K562 (cell line): ENCODE results near the gene ACTN3. TPM values are rescaled to one million over a fixed set of nuclear protein-coding genes. Genes with fewer than 3 reads are reported as not detected.
A peak's percentile ranks its signal among the peaks of the same experiment; 100 is the strongest.

Experiments
- ATAC-seq: fragments of 200-7000 bp; cut with Tn5 transposase; 3 replicates; pipeline ENCODE4 v1.9.1; 2020; ENCODE audit warnings: moderate library complexity
- BruUV-seq: library from RNA; stranded (reverse); fragments of 400-500 nt; replicated peaks from 2 replicates; lab custom pipeline; 2021; lab: Mats Ljungman, UMichigan
- CTCF ChIA-PET: fragments of 300-600 bp; formaldehyde crosslinking; extraction: SDS; loops from one replicate; lab custom pipeline; 2021; ENCODE audit warnings: low intra/inter-chr PET ratio; lab: Yijun Ruan, JAX
- POLR2A ChIA-PET: fragments of 300-600, 350-650 bp; sonication (Branson Sonifier 250); formaldehyde crosslinking; extraction: SDS; loops from one replicate; lab custom pipeline; 2021; ENCODE audit warnings: antibody characterized with exemption, inconsistent platforms; lab: Yijun Ruan, JAX
- DNase-seq, 4 experiments: peaks; one replicate each; pipeline versions ENCODE4 v3.0.0 to v3.0.0-alpha.2; 2011 to 2018; ENCODE audit warnings: low spot score in 3 of 4, mixed read lengths in 3 of 4; ENCODE audit errors: extremely low read depth in 1 of 4
- FAIRE-seq: peaks from 2 replicates; lab custom pipeline; 2011; peaks lifted over from hg19 to GRCh38; lab: Jason Lieb, UNC
- H2AFZ ChIP-seq: 2 replicates; pipeline ENCODE4 v1.6.0; 2011; ENCODE audit warnings: low read depth, low read length, control low read depth, inconsistent platforms
- H3K27ac ChIP-seq: fragments of 200-600 bp; 3 replicates; pipeline ENCODE4 v1.8.0; 2011; ENCODE audit warnings: low read depth, mild to moderate bottlenecking, control low read depth, inconsistent platforms, low read length, moderate library complexity, mixed read lengths; ENCODE audit errors: extremely low read depth
- H3K27me3 ChIP-seq, 2 experiments: fragments of 300-600 bp in 1 of 2; 2 replicates in 1 of 2; 3 replicates in 1 of 2; pipeline versions ENCODE4 v1.6.0 to v1.8.0; 2011; ENCODE audit warnings: inconsistent platforms in 2 of 2, low read length in 2 of 2, mild to moderate bottlenecking in 1 of 2, mixed read lengths in 1 of 2, moderate library complexity in 1 of 2; ENCODE audit not compliant: control insufficient read depth in 2 of 2, insufficient read depth in 2 of 2
- H3K36me3 ChIP-seq: fragments of 300-600 bp; 3 replicates; pipeline ENCODE4 v1.8.0; 2011; ENCODE audit warnings: mild to moderate bottlenecking, low read length, inconsistent platforms; ENCODE audit not compliant: control insufficient read depth, insufficient read depth
- H3K4me1 ChIP-seq, 2 experiments: fragments of 200-600 bp in 1 of 2; replicated peaks in 1 of 2; 2 replicates in 1 of 2; 3 replicates in 1 of 2; pipeline versions ENCODE4 v1.5.1 to v1.8.0; 2011; ENCODE audit warnings: inconsistent platforms in 2 of 2, low read length in 2 of 2, mild to moderate bottlenecking in 1 of 2, mixed read lengths in 1 of 2, moderate library complexity in 1 of 2; ENCODE audit not compliant: control insufficient read depth in 2 of 2, insufficient read depth in 2 of 2
- H3K4me2 ChIP-seq: 2 replicates; pipeline ENCODE4 v1.6.1; 2011; ENCODE audit warnings: low read length, control low read depth, inconsistent platforms, mixed read lengths; ENCODE audit not compliant: insufficient read depth
- H3K4me3 ChIP-seq: fragments of 200-600 bp; sonication (generic), shearing (Covaris generic); 2 replicates; pipeline ENCODE4 v1.5.1; 2016; ENCODE audit warnings: control low read depth, inconsistent platforms
- H3K79me2 ChIP-seq: fragments of 200-600 bp; 3 replicates; pipeline ENCODE4 v1.8.0; 2011; ENCODE audit warnings: low read length, inconsistent platforms; ENCODE audit not compliant: control insufficient read depth, insufficient read depth
- H3K9ac ChIP-seq, 2 experiments: 2 replicates each; pipeline versions ENCODE4 v1.6.0 to v1.6.1; 2011; ENCODE audit warnings: low read depth in 2 of 2, low read length in 2 of 2, control low read depth in 1 of 2, inconsistent platforms in 1 of 2, mild to moderate bottlenecking in 1 of 2, mixed read lengths in 1 of 2; ENCODE audit not compliant: insufficient read depth in 1 of 2
- H3K9me1 ChIP-seq: one replicate; pipeline ENCODE4 v1.6.0; 2011; ENCODE audit warnings: inconsistent platforms, mild to moderate bottlenecking, low read length, moderate library complexity; ENCODE audit not compliant: control insufficient read depth, insufficient read depth
- H3K9me3 ChIP-seq: replicated peaks from 2 replicates; pipeline ENCODE4 v1.5.1; 2011; ENCODE audit warnings: low read depth, low read length, inconsistent platforms; ENCODE audit not compliant: control insufficient read depth, insufficient read depth
- H4K20me1 ChIP-seq: replicated peaks from 2 replicates; pipeline ENCODE4 v1.6.1; 2011; ENCODE audit warnings: low read length, inconsistent platforms, mixed read lengths; ENCODE audit not compliant: control insufficient read depth, insufficient read depth
- MCM7 ChIP-seq, 2 experiments: fragments of 450-650 bp; IDR thresholded peaks; 2 replicates each; pipeline ENCODE4 v1.6.1; 2016 to 2018
- RBM25 ChIP-seq: fragments of 200-400 bp; formaldehyde crosslinking; IDR thresholded peaks from 2 replicates; pipeline ENCODE4 v1.6.1; 2018; ENCODE audit warnings: low read length, low read depth, moderate library complexity; ENCODE audit not compliant: severe bottlenecking
- TEAD4 ChIP-seq, 2 experiments: sonication (generic) in 1 of 2; formaldehyde crosslinking in 1 of 2; IDR thresholded peaks; 2 replicates each; pipeline versions ENCODE4 v1.6.1 to v1.8.0; 2012 to 2022; ENCODE audit warnings: borderline replicate concordance in 1 of 2, inconsistent platforms in 1 of 2, low read length in 1 of 2, mild to moderate bottlenecking in 1 of 2, missing genetic modification reagents in 1 of 2
- XRCC5 ChIP-seq: fragments of 200-400 bp; formaldehyde crosslinking; IDR thresholded peaks from 2 replicates; pipeline ENCODE4 v1.6.1; 2017; ENCODE audit warnings: low read depth, mild to moderate bottlenecking, low read length
- WGBS: fragments of 100-300 bp; shearing (Covaris generic); methylation state at CpG from one replicate; pipeline ENCODE4 v1.1.6; 2016; ENCODE audit warnings: low coverage, mixed read lengths; ENCODE audit not compliant: insufficient coverage; ENCODE audit errors: missing lambda C conversion rate; 5-methylcytosine and 5-hydroxymethylcytosine counted together
- in situ Hi-C: fragments of 300-500 bp; cut with MboI; formaldehyde crosslinking; loops from 4 replicates; pipeline ENCODE4 v1.15.0; 2018; ENCODE audit warnings: inconsistent platforms, mixed read lengths
- intact Hi-C: fragments of 100-400 bp; cut with micrococcal nuclease; formaldehyde crosslinking; loops from 2 replicates; pipeline ENCODE4 v1.14.2; 2022
- polyA plus RNA-seq, 8 experiments: library from polyadenylated mRNA; depleted of rRNA in 4 of 8; stranded (reverse) in 5 of 8; unstranded in 3 of 8; fragments of >200 nt; fragmentation: Nextera tagmentation in 2 of 8; fragmentation: Illumina TruSeq in 1 of 8; extraction: Ambion mirVana in 2 of 8; extraction: Trizol in 1 of 8; gene quantifications; 2 replicates each; pipeline versions ENCODE4 v1.2.1 to v1.2.3, GENCODE V29; 2011 to 2014; ENCODE audit warnings: inconsistent platforms in 1 of 8, missing spikeins in 1 of 8
- total RNA-seq, 7 experiments: library from RNA; depleted of rRNA in 6 of 7; stranded (reverse); fragments of >200 nt in 6 of 7; fragmentation: Illumina TruSeq in 2 of 7; extraction: Trizol in 2 of 7; gene quantifications; 2 replicates each; pipeline versions ENCODE4 v1.2.1 to v1.2.3, GENCODE V29; 2011 to 2021; ENCODE audit warnings: low replicate concordance in 1 of 7

ACTN3 gene
- total and polyA plus RNA-seq, 9 of the 15 experiments (the other 6 are each of a cell fraction or from before 2014, with no cell fraction given) = not detected

DNA sequence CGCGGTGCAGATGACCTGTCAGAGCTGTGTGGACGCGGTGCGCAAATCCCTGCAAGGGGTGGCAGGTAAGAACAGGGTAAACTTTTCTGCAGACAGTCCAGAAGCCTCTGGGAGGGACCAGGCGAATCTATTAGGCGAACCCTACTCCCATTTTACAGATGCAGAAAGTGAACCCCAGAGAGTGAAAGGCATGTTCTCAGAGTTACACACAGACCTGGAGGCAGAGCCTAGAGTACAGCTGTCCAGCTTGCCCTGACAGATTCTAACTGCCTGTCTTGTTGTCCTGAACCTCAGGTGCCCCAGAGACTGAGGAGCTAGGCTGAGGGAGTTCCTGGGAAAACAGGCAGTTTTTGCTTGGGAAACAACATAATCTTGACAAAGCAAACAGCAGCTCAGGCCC is 46.9 kb downstream of the ACTN3 start:
- TF ChIP-seq XRCC5 (no peak), RBM25 (peak; percentile 12), TEAD4 (IDR thresholded peaks at IDR 0.05; ENCODE audit: low read length) (no peak), TEAD4 (CRISPR knock-in tag; IDR thresholded peaks at IDR 0.05; ENCODE audit: borderline replicate concordance) (peak; percentile 4; the same call in 1 of the 2 replicates), MCM7 (IDR thresholded peaks at IDR 0.05) (no peak)
- intact Hi-C loops = loop anchor here (1.0 to 5.0 kb wide), 2 partner anchors 23 to 84 kb away; partner anchors contain the start of genes RBM14 and RBM4B

More for the DNA sequence above, 46.9 kb downstream of the ACTN3 start:
- H4K20me1 ChIP-seq = no peaks in the 10 kb centered on the region
- peak overlapping the region; percentile 94 for H3K4me2 ChIP-seq
- H3K9ac ChIP-seq = peak overlapping the region; percentile 85 to 94
- in situ Hi-C loops = no loop called here
- ChIA-PET POLR2A (interaction anchor here (0.7 to 0.9 kb wide), 2 partner anchors 43 to 303 kb away, joined by 3 read pairs; no protein-coding TSS in a partner anchor), CTCF (no interaction called here)
- BruUV-seq = TSS peak; percentile 78
- H3K4me3 ChIP-seq = peak overlapping the region; percentile 75
- H3K27me3 ChIP-seq = no peaks in the 10 kb centered on the region
- H3K27ac ChIP-seq = peak overlapping the region; percentile 75
- no peaks in the 10 kb centered on the region for H3K9me3 ChIP-seq
- H3K79me2 ChIP-seq = peaks cover 26% of the 10 kb centered on the region
- peaks cover 32 to 51% of the 10 kb centered on the region in 2 experiments for H3K4me1 ChIP-seq
- no peaks in the 10 kb centered on the region for H3K9me1 ChIP-seq
- ATAC-seq (no peak), DNase-seq (no peak), FAIRE-seq (no peak)
- WGBS = 25% methylated on average over 7 of the region's 7 CpGs
- H2AFZ ChIP-seq = peak overlapping the region; percentile 95
- H3K36me3 ChIP-seq = peaks cover 11% of the 10 kb centered on the region; the same call in 2 of the 3 replicates
